OCI-LY1 (cell line): ENCODE data around the gene MYOCOS.
"Not testable (repeated sequence)": the region's sequence is repeated elsewhere in the genome, so short reads cannot be mapped to it uniquely, and the experiment has no call there.

ENCODE experiments used
- H2AFZ ChIP-seq: fragments of 200-600 bp; sonication (generic), shearing (Covaris generic); 2 replicates; pipeline ENCODE4 v1.6.0; 2014; ENCODE audit warnings: antibody characterized with exemption, mild to moderate bottlenecking, low read length
- H3F3A ChIP-seq: fragments of 200-600 bp; sonication (generic), shearing (Covaris generic); 2 replicates; pipeline ENCODE4 v1.6.0; 2014; ENCODE audit warnings: mild to moderate bottlenecking, antibody characterized with exemption, low read length, moderate library complexity; ENCODE audit not compliant: insufficient read depth
- H3K27ac ChIP-seq: fragments of 200-600 bp; sonication (generic); 2 replicates; pipeline ENCODE4 v1.5.1; 2014; ENCODE audit warnings: low read length, mixed run types, mild to moderate bottlenecking, low read depth; ENCODE audit not compliant: poor library complexity, severe bottlenecking
- H3K27me3 ChIP-seq: fragments of 200-600 bp; sonication (generic); 2 replicates; pipeline ENCODE4 v1.6.0; 2014; ENCODE audit warnings: antibody characterized with exemption, mild to moderate bottlenecking, low read length, moderate library complexity; ENCODE audit not compliant: insufficient read depth
- H3K36me3 ChIP-seq: fragments of 200-600 bp; sonication (generic); 2 replicates; pipeline ENCODE4 v1.6.1; 2014; ENCODE audit warnings: mild to moderate bottlenecking, antibody characterized with exemption, low read length, moderate library complexity, mixed read lengths; ENCODE audit not compliant: insufficient read depth
- H3K4me1 ChIP-seq: fragments of 200-600 bp; sonication (generic); 2 replicates; pipeline ENCODE4 v1.5.1; 2014; ENCODE audit warnings: mild to moderate bottlenecking, low read length, moderate library complexity; ENCODE audit not compliant: insufficient read depth, severe bottlenecking
- H3K4me2 ChIP-seq: fragments of 200-600 bp; sonication (generic), shearing (Covaris generic); 2 replicates; pipeline ENCODE4 v1.6.1; 2014; ENCODE audit warnings: low read length
- H3K4me3 ChIP-seq: fragments of 200-600 bp; sonication (generic); 2 replicates; pipeline ENCODE4 v1.5.1; 2014; ENCODE audit warnings: low read length, low read depth, mild to moderate bottlenecking, mixed read lengths; ENCODE audit not compliant: poor library complexity, severe bottlenecking
- H3K79me2 ChIP-seq: fragments of 200-600 bp; shearing (Covaris generic); 2 replicates; pipeline ENCODE4 v1.6.1; 2016; ENCODE audit warnings: mixed run types, low read length, mixed read lengths; ENCODE audit not compliant: insufficient read depth
- H3K9ac ChIP-seq: fragments of 200-600 bp; sonication (generic), shearing (Covaris generic); 2 replicates; pipeline ENCODE4 v1.6.1; 2014; ENCODE audit warnings: mild to moderate bottlenecking, low read length, mixed read lengths
- H3K9me2 ChIP-seq: fragments of 200-600 bp; sonication (generic), shearing (Covaris generic); 2 replicates; pipeline ENCODE4 v1.6.1; 2014; ENCODE audit warnings: low read depth, mild to moderate bottlenecking, low read length, mixed read lengths
- H3K9me3 ChIP-seq: fragments of 200-600 bp; shearing (Covaris generic); 2 replicates; pipeline ENCODE4 v1.6.1; 2014; ENCODE audit warnings: low read length, mixed read lengths
- H4K20me1 ChIP-seq: fragments of 200-600 bp; sonication (generic), shearing (Covaris generic); 2 replicates; pipeline ENCODE4 v1.6.0; 2016; ENCODE audit warnings: mild to moderate bottlenecking, low read length; ENCODE audit not compliant: insufficient read depth
- CTCF ChIP-seq: fragments of 200-600 bp; sonication (generic), shearing (Covaris generic); IDR thresholded peaks from 2 replicates; pipeline ENCODE4 v1.5.1; 2017; ENCODE audit warnings: mild to moderate bottlenecking, antibody characterized with exemption, low read length, moderate library complexity, mixed read lengths
- EZH2 ChIP-seq: fragments of 200-600 bp; sonication (generic), shearing (Covaris generic); IDR thresholded peaks from 2 replicates; pipeline ENCODE4 v1.8.0; 2017; ENCODE audit warnings: borderline replicate concordance, mixed run types, mild to moderate bottlenecking, antibody characterized with exemption, low read length, moderate library complexity, mixed read lengths

MYOCOS gene

GRCh38 chr1:171613282-171613681 is 8.8 kb upstream of the MYOCOS start:
- Histone ChIP-seq H3K27me3 (no peaks in the 10 kb centered on the region), H3K9me2 (no peaks in the 10 kb centered on the region), H3K79me2 (no peaks in the 10 kb centered on the region), H3K9ac (no peak overlapping the region), H3K4me1 (peaks cover 8% of the 10 kb centered on the region), H4K20me1 (no peaks in the 10 kb centered on the region), H3F3A (no peaks in the 10 kb centered on the region), H3K4me3 (no peak overlapping the region), H3K4me2 (no peak overlapping the region), H3K27ac (no peak overlapping the region), H2AFZ (no peak overlapping the region), H3K36me3 (no peaks in the 10 kb centered on the region), H3K9me3 (no peaks in the 10 kb centered on the region)
- TF ChIP-seq EZH2 (no peak), CTCF (no peak)

GRCh38 chr1:171615122-171615906 is 6.7 kb upstream of the MYOCOS start:
- H2AFZ ChIP-seq, H3K9me2 ChIP-seq, H4K20me1 ChIP-seq, H3K9ac ChIP-seq, H3K4me3 ChIP-seq, H3K27me3 ChIP-seq, H3K4me2 ChIP-seq, H3K27ac ChIP-seq, H3K79me2 ChIP-seq, H3K36me3 ChIP-seq, H3K4me1 ChIP-seq, H3K9me3 ChIP-seq, H3F3A ChIP-seq: not testable (repeated sequence)

- peaks cover 8% of the 10 kb centered on the region for H3K4me1 ChIP-seq
- no peak for TF ChIP-seq EZH2
- TF ChIP-seq CTCF: no peak
- H3K27ac ChIP-seq: no peak overlapping the region
Observed at GRCh38 chr1:171616586-171616985, 5.5 kb upstream of the MYOCOS start.

More at GRCh38 chr1:171616586-171616985, 5.5 kb upstream of the MYOCOS start:
- Histone ChIP-seq H3K79me2 (no peaks in the 10 kb centered on the region), H3K27me3 (no peaks in the 10 kb centered on the region), H4K20me1 (no peaks in the 10 kb centered on the region), H3K9me3 (no peaks in the 10 kb centered on the region), H3K9ac (no peak overlapping the region), H3K9me2 (no peaks in the 10 kb centered on the region), H2AFZ (no peak overlapping the region), H3K4me3 (no peak overlapping the region), H3F3A (no peaks in the 10 kb centered on the region), H3K36me3 (no peaks in the 10 kb centered on the region), H3K4me2 (no peak overlapping the region)
